ENCODE results near the gene PKP4. TPM values are rescaled to one million over a fixed set of nuclear protein-coding genes. Genes with fewer than 3 reads are reported as not detected.

PKP4 gene
- total RNA-seq, 1 donor from 2014 or later: 39.4 TPM

- Mint-ChIP-seq H3K9me3 (ENCODE audit: low read depth) (no peaks in the 10 kb centered on the region), H3K4me3 (ENCODE audit: unreplicated experiment) (no peak overlapping the region), H3K4me1 (ENCODE audit: low read depth) (no peaks in the 10 kb centered on the region), H3K36me3 (ENCODE audit: low read depth) (peaks cover 46% of the 10 kb centered on the region), H3K27me3 (ENCODE audit: low read depth) (no peaks in the 10 kb centered on the region), H3K27ac (ENCODE audit: unreplicated experiment) (no peak overlapping the region)
- no peak for DNase-seq (ENCODE audit: low spot score)
- no peak for TF ChIP-seq CTCF (IDR thresholded peaks at IDR 0.05)
Measured at GRCh38 chr2:158676295-158676694, 219.5 kb downstream of the PKP4 start.

DNA sequence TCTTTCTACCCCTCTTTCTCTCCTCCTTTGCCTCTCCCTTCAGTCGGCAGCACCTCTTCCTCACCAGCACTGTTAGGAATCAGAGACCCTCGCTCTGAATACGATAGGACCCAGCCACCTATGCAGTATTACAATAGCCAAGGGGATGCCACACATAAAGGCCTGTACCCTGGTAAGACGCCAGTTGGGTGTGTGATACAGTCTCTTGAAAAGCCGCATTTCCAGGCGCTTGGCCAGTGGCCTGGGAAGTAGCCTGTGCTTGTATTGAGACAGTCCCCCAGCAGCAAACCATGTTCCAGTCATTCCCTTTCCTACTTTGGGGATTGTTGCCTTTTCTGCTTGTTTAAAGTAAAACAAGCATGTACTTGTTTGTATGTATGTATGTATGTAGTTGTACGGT is 219.9 kb downstream of the PKP4 start:
- Mint-ChIP-seq H3K9me3 (ENCODE audit: low read depth) (no peaks in the 10 kb centered on the region), H3K4me3 (ENCODE audit: unreplicated experiment) (no peak overlapping the region), H3K27ac (ENCODE audit: unreplicated experiment) (no peak overlapping the region), H3K36me3 (ENCODE audit: low read depth) (peaks cover 43% of the 10 kb centered on the region), H3K4me1 (ENCODE audit: low read depth) (no peaks in the 10 kb centered on the region), H3K27me3 (ENCODE audit: low read depth) (no peaks in the 10 kb centered on the region)
- no peak for DNase-seq (ENCODE audit: low spot score)
- TF ChIP-seq CTCF (IDR thresholded peaks at IDR 0.05): no peak

GRCh38 chr2:158677542-158677941 is 220.8 kb downstream of the PKP4 start:
- H3K4me3 Mint-ChIP-seq (ENCODE audit: unreplicated experiment): no peak overlapping the region
- no peaks in the 10 kb centered on the region for H3K4me1 Mint-ChIP-seq (ENCODE audit: low read depth)
- H3K36me3 Mint-ChIP-seq (ENCODE audit: low read depth): peaks cover 39% of the 10 kb centered on the region
- H3K27me3 Mint-ChIP-seq (ENCODE audit: low read depth): no peaks in the 10 kb centered on the region
- TF ChIP-seq CTCF (IDR thresholded peaks at IDR 0.05): no peak
- no peaks in the 10 kb centered on the region for H3K9me3 Mint-ChIP-seq (ENCODE audit: low read depth)
- H3K27ac Mint-ChIP-seq (ENCODE audit: unreplicated experiment): no peak overlapping the region
- no peak for DNase-seq (ENCODE audit: low spot score)

DNA sequence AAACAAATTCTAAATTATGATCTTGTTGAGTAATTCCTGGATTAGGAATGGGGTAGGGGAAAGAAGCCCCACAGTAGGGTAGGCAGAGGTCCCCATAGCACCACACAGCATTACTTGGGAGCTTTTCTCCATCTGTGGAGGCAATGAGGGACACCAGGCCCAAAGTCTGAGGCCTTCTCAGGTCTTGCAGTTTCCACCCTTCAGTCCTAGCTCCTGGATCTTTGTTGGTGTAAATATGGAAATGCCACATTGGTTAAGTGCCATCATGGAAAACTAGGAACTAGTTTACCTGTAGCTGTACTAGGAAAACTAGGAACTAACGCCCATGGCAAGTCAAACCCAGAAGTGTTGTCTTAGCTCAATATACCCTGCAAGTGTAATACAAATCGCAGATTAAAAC is 225.1 kb downstream of the PKP4 start:
- peaks cover 7% of the 10 kb centered on the region for H3K4me1 Mint-ChIP-seq (ENCODE audit: low read depth)
- no peaks in the 10 kb centered on the region for H3K9me3 Mint-ChIP-seq (ENCODE audit: low read depth)
- TF ChIP-seq CTCF (IDR thresholded peaks at IDR 0.05): no peak
- H3K4me3 Mint-ChIP-seq (ENCODE audit: unreplicated experiment): no peak overlapping the region
- no peak for DNase-seq (ENCODE audit: low spot score)
- peaks cover 27% of the 10 kb centered on the region for H3K36me3 Mint-ChIP-seq (ENCODE audit: low read depth)
- H3K27me3 Mint-ChIP-seq (ENCODE audit: low read depth): no peaks in the 10 kb centered on the region
- no peak overlapping the region for H3K27ac Mint-ChIP-seq (ENCODE audit: unreplicated experiment)

- Mint-ChIP-seq H3K36me3 (ENCODE audit: low read depth) (peaks cover 6% of the 10 kb centered on the region), H3K4me3 (ENCODE audit: unreplicated experiment) (no peak overlapping the region), H3K9me3 (ENCODE audit: low read depth) (no peaks in the 10 kb centered on the region), H3K4me1 (ENCODE audit: low read depth) (peaks cover 10% of the 10 kb centered on the region), H3K27me3 (ENCODE audit: low read depth) (no peaks in the 10 kb centered on the region), H3K27ac (ENCODE audit: unreplicated experiment) (no peak overlapping the region)
- no peak for TF ChIP-seq CTCF (IDR thresholded peaks at IDR 0.05)
- DNase-seq (ENCODE audit: low spot score): no peak
Measured at GRCh38 chr2:158685646-158686045, 228.9 kb downstream of the PKP4 start.
